Heart left ventricle (tissue), 13 donors: ENCODE data around the gene KCNQ1.

ENCODE experiments used
- POLR2A ChIP-seq, 2 donors: fragments of 450-650 bp; IDR thresholded peaks; one replicate each; pipeline ENCODE4 v1.6.1; 2017; ENCODE audit warnings: antibody characterized with exemption in 2 of 2, mild to moderate bottlenecking in 2 of 2, moderate library complexity in 2 of 2
- TF ChIP-seq, protein P1 (sequence below), 12 donors: fragments of 200-600 bp; sonication (generic) in 4 of 12; IDR thresholded peaks; one replicate each; pipeline versions ENCODE4 v1.5.0 to v1.8.0; 2018 to 2022; ENCODE audit warnings: antibody characterized with exemption in 12 of 12, mild to moderate bottlenecking in 5 of 12
- donor health status: ischemic (EF 13 %, LVEDD 7.1; RV severe dilation, severe dysfunction).
- donor health status: DM: no; HTN: yes; CAD: no.
- donor health status: DM: no; HTN: no; CAD: no.
- donor health status: ischemic (EF 25% LVEDD 6.9; RV normal size, moderate dysfunction).
- donor health status: ischemic (EF 25% LVEDD 5.7; RV mildly dilated, moderate dysfunction).
- donor health status: ischemic (EF 35%, LVEDD 5.7; RV mildly dilated, moderate dysfunction).
- donor health status: nonischemic (EF 11% LVEDD 7.7; RV severe dilation, severe dysfunction).
- donor health status: DM: yes; HTN: yes; CAD: no.
- donor health status: PGD.
- donor health status: ischemic (EF 29% LVEDD 5.4; RV normal size, mild dysfunction).
- donor health status: nonischemic (EF 23%, LVEDD 6.1; RV moderate dilation, normal function).

DNA sequence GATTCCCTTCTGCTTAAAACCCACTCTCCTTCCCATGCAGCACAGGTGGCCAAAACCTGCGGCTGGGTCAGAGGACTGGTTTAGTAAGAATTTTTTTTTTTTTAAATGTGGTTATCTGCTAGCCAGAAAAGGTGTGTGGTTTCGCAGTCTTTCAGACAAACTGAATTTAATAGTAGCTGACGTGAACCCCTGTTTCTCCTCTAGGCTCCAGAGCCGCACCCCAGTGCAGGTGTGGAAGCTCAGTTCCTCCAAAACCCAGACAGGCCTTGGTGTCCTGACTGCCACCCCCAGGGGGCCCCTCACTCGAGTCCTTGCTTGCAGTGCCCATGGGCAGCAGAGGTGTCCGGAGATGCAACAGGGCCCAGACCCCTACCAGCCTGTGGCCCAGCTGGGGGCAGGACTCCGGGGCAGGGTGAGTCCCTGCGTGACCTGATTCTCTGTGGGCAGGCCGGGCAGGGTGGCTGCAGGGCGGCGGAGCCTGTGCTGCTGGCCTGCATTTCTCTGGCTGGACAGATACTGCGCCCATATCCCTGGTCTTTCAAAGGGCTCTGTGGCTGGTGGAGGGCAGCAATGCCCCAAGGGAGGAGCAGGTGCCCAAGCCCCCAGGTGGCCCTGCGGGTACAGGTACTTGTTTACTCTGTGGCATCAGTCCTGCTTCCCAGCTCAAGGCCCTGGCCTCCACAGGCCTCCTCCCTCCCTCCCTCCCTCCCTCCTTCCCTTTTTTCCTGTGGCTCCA is 15.2 kb downstream of the KCNQ1 start:
- TF ChIP-seq, protein P1, sequence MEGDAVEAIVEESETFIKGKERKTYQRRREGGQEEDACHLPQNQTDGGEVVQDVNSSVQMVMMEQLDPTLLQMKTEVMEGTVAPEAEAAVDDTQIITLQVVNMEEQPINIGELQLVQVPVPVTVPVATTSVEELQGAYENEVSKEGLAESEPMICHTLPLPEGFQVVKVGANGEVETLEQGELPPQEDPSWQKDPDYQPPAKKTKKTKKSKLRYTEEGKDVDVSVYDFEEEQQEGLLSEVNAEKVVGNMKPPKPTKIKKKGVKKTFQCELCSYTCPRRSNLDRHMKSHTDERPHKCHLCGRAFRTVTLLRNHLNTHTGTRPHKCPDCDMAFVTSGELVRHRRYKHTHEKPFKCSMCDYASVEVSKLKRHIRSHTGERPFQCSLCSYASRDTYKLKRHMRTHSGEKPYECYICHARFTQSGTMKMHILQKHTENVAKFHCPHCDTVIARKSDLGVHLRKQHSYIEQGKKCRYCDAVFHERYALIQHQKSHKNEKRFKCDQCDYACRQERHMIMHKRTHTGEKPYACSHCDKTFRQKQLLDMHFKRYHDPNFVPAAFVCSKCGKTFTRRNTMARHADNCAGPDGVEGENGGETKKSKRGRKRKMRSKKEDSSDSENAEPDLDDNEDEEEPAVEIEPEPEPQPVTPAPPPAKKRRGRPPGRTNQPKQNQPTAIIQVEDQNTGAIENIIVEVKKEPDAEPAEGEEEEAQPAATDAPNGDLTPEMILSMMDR (IDR thresholded peaks at IDR 0.05) = peak in 1 of 12 donors; percentile 10
- no peak for TF ChIP-seq POLR2A (IDR thresholded peaks at IDR 0.05)
